Cardiac fibroblast (primary cell): ENCODE results near the gene TJAP1.

Source experiments
- DNase-seq, 2 donors: peaks; one replicate each; pipeline versions ENCODE4 v3.0.0 to v3.0.0-alpha.2; 2010; ENCODE audit warnings: low read depth in 2 of 2
- H3K4me3 ChIP-seq, 2 donors: replicated peaks in 1 of 2; 1 replicate in 1 of 2; 2 replicates in 1 of 2; pipeline ENCODE4 v1.5.1; 2011; ENCODE audit warnings: low read depth in 2 of 2, low read length in 2 of 2, mild to moderate bottlenecking in 2 of 2, moderate library complexity in 1 of 2
- TF ChIP-seq, protein P1 (sequence below): IDR thresholded peaks from one replicate; pipeline ENCODE4 v1.5.1; 2011; ENCODE audit warnings: low read depth, mild to moderate bottlenecking, low read length, inconsistent platforms

Gene TJAP1

GRCh38 chr6:43499028-43499815 lies 21.9 kb downstream of the TJAP1 start:
- TF ChIP-seq, protein P1, sequence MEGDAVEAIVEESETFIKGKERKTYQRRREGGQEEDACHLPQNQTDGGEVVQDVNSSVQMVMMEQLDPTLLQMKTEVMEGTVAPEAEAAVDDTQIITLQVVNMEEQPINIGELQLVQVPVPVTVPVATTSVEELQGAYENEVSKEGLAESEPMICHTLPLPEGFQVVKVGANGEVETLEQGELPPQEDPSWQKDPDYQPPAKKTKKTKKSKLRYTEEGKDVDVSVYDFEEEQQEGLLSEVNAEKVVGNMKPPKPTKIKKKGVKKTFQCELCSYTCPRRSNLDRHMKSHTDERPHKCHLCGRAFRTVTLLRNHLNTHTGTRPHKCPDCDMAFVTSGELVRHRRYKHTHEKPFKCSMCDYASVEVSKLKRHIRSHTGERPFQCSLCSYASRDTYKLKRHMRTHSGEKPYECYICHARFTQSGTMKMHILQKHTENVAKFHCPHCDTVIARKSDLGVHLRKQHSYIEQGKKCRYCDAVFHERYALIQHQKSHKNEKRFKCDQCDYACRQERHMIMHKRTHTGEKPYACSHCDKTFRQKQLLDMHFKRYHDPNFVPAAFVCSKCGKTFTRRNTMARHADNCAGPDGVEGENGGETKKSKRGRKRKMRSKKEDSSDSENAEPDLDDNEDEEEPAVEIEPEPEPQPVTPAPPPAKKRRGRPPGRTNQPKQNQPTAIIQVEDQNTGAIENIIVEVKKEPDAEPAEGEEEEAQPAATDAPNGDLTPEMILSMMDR: no peak
- H3K4me3 ChIP-seq: no peak overlapping the region
- DNase-seq: no peak

DNA sequence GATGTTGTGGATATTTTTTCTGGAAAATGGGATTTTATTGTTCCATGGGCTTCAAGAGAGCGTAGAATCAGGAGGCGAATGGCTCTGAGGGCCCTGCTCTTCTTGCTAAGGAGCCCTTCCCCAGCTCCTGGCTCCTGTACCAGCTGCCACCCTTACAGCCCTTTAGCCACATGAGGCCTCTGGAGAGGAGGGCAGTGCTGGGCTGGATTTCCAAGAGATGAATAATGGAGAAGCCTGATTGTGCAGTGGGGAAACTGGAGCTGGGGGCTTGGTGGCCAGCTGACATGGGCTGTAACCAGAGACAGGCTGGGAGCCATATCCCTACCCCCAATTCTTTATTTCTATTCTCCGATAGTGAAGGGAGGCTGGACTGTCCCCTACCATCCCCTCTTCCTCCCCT lies 23.6 kb downstream of the TJAP1 start:
- H3K4me3 ChIP-seq: no peak overlapping the region
- TF ChIP-seq, protein P1: no peak
- DNase-seq: no peak

DNA sequence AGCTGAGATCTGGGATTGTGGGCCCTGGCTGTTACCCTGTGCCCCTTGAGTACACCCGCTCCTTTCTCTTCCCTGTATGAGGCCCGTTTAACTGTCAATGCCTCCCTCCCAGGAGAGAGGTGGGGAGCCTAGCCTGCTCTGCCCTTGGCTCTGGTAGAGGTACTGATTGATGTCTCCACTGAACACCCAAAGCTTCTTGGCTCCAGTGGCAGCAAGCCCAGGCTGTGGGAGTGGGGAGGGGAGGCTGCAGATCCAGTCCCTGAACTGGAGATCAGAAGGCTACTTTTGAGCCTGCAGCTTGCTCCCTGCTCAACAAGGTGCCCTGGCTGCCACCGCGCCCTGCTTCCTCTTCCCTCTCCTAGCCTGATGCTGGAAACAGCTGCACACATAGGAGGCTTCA lies 25.3 kb downstream of the TJAP1 start:
- DNase-seq: no peak
- H3K4me3 ChIP-seq: no peak overlapping the region
- TF ChIP-seq, protein P1: no peak

GRCh38 chr6:43503443-43503842 lies 26.1 kb downstream of the TJAP1 start:
- DNase-seq: no peak
- TF ChIP-seq, protein P1: no peak
- no peak overlapping the region for H3K4me3 ChIP-seq

- no peak overlapping the region for H3K4me3 ChIP-seq
- DNase-seq: no peak
- TF ChIP-seq, protein P1: no peak
These were observed 27.6 kb downstream of the TJAP1 start for GRCh38 chr6:43504756-43505593.

DNA sequence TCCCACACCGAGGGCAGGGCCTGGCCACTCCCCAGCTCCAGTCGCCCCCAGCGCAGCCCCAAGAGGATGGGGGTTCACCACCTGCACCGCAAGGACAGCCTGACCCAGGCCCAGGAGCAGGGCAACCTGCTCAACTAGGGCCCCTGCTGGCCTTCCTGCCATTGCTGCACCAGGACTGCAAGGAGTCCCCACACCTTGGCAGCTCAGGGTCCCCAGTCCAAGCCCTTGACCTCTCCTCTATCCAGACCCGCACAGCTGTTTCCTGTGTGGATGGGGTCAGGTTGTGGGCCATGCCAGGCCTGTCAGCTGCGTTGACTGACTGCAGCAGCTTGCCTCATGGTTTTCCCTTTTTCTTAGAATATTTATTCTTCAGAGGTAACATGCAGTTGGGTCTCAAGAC lies 28.3 kb downstream of the TJAP1 start:
- no peak overlapping the region for H3K4me3 ChIP-seq
- no peak for DNase-seq
- TF ChIP-seq, protein P1: no peak
